Right lobe of liver (tissue), 4 donors: Measurements from ENCODE around the gene FAM171A2.

Experiments used
- CTCF ChIP-seq, 4 donors: fragments of 200-600 bp in 3 of 4; fragments of 450-650 bp in 1 of 4; IDR thresholded peaks; one replicate each; pipeline versions ENCODE4 v1.5.1 to v1.8.0; 2016 to 2022; ENCODE audit warnings: antibody characterized with exemption in 4 of 4, mild to moderate bottlenecking in 2 of 4
- POLR2A ChIP-seq: fragments of 450-650 bp; IDR thresholded peaks from one replicate; pipeline ENCODE4 v1.6.1; 2017; ENCODE audit warnings: antibody characterized with exemption, mild to moderate bottlenecking
- donor health status: DM: no; HTN: no; CAD: no.
- donor health status: DM: no; HTN: no; CAD: no.
- donor health status: DM: no; HTN: yes; CAD: no.

- TF ChIP-seq CTCF (IDR thresholded peaks at IDR 0.05) (no peak), POLR2A (no peak)
Measured at GRCh38 chr17:44324092-44324570, 39.5 kb downstream of the FAM171A2 start.
